ENCODE results near the gene CLMP. TPM values are rescaled to one million over a fixed set of nuclear protein-coding genes. Genes with fewer than 3 reads are reported as not detected.

CLMP gene
- total and polyA plus RNA-seq, 4 experiments from 2014 or later: 0.41 to 0.97 (median 0.53) TPM

DNA sequence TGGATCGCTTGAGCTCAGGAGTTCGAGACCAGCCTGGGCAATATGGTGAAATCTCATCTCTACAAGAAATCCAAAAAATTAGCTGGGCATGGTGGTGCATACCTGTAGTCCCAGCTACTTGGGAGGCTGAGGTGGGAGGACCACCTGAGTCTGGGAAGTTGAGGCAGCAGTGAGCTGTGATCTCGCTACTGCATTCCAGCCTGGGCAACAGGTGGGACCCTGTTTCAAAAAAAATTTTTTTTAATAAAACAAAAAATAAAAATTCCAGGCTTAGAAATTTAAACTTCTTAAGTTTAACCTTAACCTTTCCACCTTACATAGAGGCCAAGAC lies 21.2 kb downstream of the CLMP start:
- POLR2A ChIA-PET (ENCODE audit: partially characterized antibody): no interaction called here
- intact Hi-C loops (cut with micrococcal nuclease): no loop called here
- H3K27ac ChIP-seq (ENCODE audit: low read depth, low read length): no peak overlapping the region
- no peaks in the 10 kb centered on the region for H3K27me3 ChIP-seq (ENCODE audit: insufficient read depth, low read length)
- Mint-ChIP-seq H3K9me3 (no peaks in the 10 kb centered on the region), H3K27ac (no peak overlapping the region), H3K27me3 (peaks cover 6% of the 10 kb centered on the region in 2 donors), H3K4me3 (no peak overlapping the region), H3K4me1 (no peaks in the 10 kb centered on the region), H3K36me3 (no peaks in the 10 kb centered on the region)
- DNase-seq: no peak
- CTCF ChIA-PET (ENCODE audit: partially characterized antibody): interaction anchor here (1.7 kb wide), 1 partner anchor 9 kb away, joined by 5 read pairs; no protein-coding TSS in a partner anchor
- H3K4me1 ChIP-seq (ENCODE audit: insufficient read depth, low read length): no peaks in the 10 kb centered on the region
- H3K9me3 ChIP-seq (ENCODE audit: control insufficient read depth in 1 of 2, low read length in 2 of 2): no peaks in the 10 kb centered on the region
- H3K36me3 ChIP-seq (ENCODE audit: insufficient read depth, low read length): no peaks in the 10 kb centered on the region
- H3K4me3 ChIP-seq (ENCODE audit: low read length in 2 of 2): no peak overlapping the region

DNA sequence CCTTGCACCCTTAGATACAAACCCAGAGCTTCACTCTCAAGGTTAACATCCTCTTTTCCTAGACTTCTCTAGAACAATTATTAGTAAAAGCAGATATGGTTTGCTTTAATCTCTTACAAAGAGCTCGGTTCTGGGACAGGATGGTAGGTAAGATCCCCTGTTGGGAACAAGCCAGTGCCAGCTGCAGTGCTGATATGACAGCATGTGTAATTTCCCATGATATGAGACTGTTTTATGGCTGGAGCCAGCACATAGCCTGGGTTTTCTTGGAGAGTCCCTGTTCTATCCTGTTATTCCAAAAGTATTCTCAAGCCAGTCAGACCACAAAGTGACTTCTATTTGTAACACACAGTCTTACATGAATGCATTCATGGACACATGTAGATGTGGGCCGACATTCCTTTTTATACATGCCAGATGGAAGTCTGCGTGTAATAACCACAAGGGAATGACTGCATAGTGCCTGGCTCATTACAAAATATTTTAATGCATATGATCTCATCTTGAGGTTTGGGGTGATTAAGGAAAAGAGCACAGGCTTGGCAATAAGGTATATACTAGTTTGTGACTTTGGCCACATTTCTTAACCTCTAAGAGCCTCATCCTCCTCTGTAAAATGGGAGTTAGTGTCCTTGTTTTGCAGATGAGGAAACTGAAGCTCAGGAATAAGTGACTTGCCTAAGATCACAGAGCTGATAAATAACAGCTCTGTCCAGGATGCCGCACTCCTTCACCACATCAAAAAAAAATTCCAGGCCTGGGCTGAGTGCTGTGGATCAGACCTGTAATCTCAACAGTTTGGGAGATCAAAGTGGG lies 21.8 kb downstream of the CLMP start:
- Histone ChIP-seq H3K27me3 (ENCODE audit: insufficient read depth, low read length) (no peaks in the 10 kb centered on the region), H3K9me3 (ENCODE audit: control insufficient read depth in 1 of 2, low read length in 2 of 2) (no peaks in the 10 kb centered on the region), H3K4me1 (ENCODE audit: insufficient read depth, low read length) (no peaks in the 10 kb centered on the region), H3K27ac (ENCODE audit: low read depth, low read length) (no peak overlapping the region), H3K36me3 (ENCODE audit: insufficient read depth, low read length) (no peaks in the 10 kb centered on the region), H3K4me3 (ENCODE audit: low read length in 2 of 2) (no peak overlapping the region)
- no peak overlapping the region for H3K27ac Mint-ChIP-seq
- no peaks in the 10 kb centered on the region for H3K9me3 Mint-ChIP-seq
- H3K4me1 Mint-ChIP-seq: no peaks in the 10 kb centered on the region
- no peaks in the 10 kb centered on the region for H3K36me3 Mint-ChIP-seq
- intact Hi-C loops (cut with micrococcal nuclease): no loop called here
- ChIA-PET CTCF (ENCODE audit: partially characterized antibody) (interaction anchor here (1.7 kb wide), 1 partner anchor 9 kb away, joined by 5 read pairs; no protein-coding TSS in a partner anchor), POLR2A (ENCODE audit: partially characterized antibody) (no interaction called here)
- peaks cover 2 to 6% of the 10 kb centered on the region in 2 donors for H3K27me3 Mint-ChIP-seq
- no peak for DNase-seq
- H3K4me3 Mint-ChIP-seq: no peak overlapping the region

DNA sequence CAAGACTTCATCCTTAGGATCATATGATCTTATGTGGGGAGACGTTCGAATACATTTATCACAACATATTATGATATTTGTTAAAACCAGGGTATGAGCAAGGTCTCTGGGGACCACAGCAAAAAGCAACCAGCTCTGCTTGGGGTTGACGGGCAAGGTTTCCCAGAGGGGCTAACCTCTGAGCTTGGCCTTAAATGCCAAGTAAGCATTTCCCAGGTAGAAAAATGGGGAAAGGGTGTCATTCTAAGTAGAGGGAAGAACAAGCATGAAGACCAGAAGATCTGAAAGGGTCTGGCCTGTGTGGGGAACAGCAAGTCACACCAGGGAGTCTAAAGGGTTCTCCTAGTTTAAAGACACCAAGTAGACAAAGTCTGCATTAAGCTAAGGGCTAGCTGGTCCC lies 24.1 kb downstream of the CLMP start:
- Histone ChIP-seq H3K36me3 (ENCODE audit: insufficient read depth, low read length) (no peaks in the 10 kb centered on the region), H3K4me1 (ENCODE audit: insufficient read depth, low read length) (no peaks in the 10 kb centered on the region), H3K9me3 (ENCODE audit: control insufficient read depth in 1 of 2, low read length in 2 of 2) (no peaks in the 10 kb centered on the region), H3K27ac (ENCODE audit: low read depth, low read length) (no peak overlapping the region), H3K4me3 (ENCODE audit: low read length in 2 of 2) (no peak overlapping the region), H3K27me3 (ENCODE audit: insufficient read depth, low read length) (no peaks in the 10 kb centered on the region)
- Mint-ChIP-seq H3K4me1 (no peaks in the 10 kb centered on the region), H3K27ac (no peak overlapping the region), H3K27me3 (peaks cover 3 to 7% of the 10 kb centered on the region in 2 donors), H3K9me3 (no peaks in the 10 kb centered on the region), H3K36me3 (no peaks in the 10 kb centered on the region), H3K4me3 (no peak overlapping the region)
- DNase-seq: no peak
- CTCF ChIA-PET (ENCODE audit: partially characterized antibody): no interaction called here
- intact Hi-C loops (cut with micrococcal nuclease): no loop called here
- POLR2A ChIA-PET (ENCODE audit: partially characterized antibody): no interaction called here

DNA sequence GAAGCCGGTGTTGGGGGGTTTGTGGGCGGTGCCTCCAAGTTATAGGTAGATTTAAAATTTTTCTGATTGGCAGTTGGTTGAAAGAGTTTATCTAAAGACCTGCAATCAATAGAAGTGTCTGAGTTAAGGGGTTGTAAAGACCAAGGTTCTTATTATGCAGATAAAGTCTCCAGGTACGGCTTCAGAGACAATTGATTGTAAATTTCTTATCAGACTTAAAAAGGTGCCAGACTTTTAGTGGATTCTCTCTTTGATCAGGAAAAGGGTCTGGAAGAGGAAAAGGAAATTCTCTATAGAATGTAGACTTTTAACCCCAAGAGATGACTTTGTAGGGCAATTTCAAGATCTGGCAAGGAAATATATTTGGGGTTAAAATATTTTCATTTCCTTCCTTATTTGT lies 25.2 kb downstream of the CLMP start:
- DNase-seq: no peak
- Mint-ChIP-seq H3K4me3 (no peak overlapping the region), H3K27ac (no peak overlapping the region), H3K27me3 (peaks cover 3 to 7% of the 10 kb centered on the region in 2 donors), H3K9me3 (no peaks in the 10 kb centered on the region), H3K4me1 (no peaks in the 10 kb centered on the region), H3K36me3 (no peaks in the 10 kb centered on the region)
- intact Hi-C loops (cut with micrococcal nuclease): no loop called here
- ChIA-PET POLR2A (ENCODE audit: partially characterized antibody) (no interaction called here), CTCF (ENCODE audit: partially characterized antibody) (no interaction called here)
- H3K27me3 ChIP-seq (ENCODE audit: insufficient read depth, low read length): no peaks in the 10 kb centered on the region
- H3K4me3 ChIP-seq (ENCODE audit: low read length in 2 of 2): no peak overlapping the region
- H3K9me3 ChIP-seq (ENCODE audit: control insufficient read depth in 1 of 2, low read length in 2 of 2): no peaks in the 10 kb centered on the region
- no peaks in the 10 kb centered on the region for H3K36me3 ChIP-seq (ENCODE audit: insufficient read depth, low read length)
- H3K27ac ChIP-seq (ENCODE audit: low read depth, low read length): no peak overlapping the region
- H3K4me1 ChIP-seq (ENCODE audit: insufficient read depth, low read length): no peaks in the 10 kb centered on the region

DNA sequence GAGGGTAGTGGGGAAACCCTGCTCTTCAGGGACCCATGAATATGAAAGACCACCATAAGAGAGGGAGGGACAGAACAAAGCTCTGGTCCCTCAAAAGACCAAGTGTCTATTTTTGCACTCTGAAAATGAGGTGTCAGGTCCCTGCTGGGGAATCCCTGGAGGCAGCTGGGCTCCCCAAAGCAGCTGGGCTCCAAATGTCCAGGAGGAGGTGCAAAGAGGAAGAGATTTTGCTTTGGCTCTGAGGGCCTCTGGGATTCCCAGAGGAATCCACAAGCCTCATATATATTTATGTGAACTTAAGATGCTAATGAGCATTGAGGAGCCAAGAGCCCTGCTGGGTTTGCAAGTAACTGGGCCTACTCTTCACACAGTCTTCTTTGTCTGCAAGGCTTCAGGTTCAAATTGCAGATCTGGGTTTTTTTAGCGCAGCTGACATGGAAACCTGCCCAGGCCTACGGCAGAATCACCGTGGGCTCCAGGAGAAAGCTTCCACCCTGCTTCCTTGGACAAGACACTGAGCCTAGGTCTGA lies 26.0 kb downstream of the CLMP start:
- Histone ChIP-seq H3K36me3 (ENCODE audit: insufficient read depth, low read length) (no peaks in the 10 kb centered on the region), H3K27ac (ENCODE audit: low read depth, low read length) (no peak overlapping the region), H3K9me3 (ENCODE audit: control insufficient read depth in 1 of 2, low read length in 2 of 2) (no peaks in the 10 kb centered on the region), H3K4me3 (ENCODE audit: low read length in 2 of 2) (no peak overlapping the region), H3K4me1 (ENCODE audit: insufficient read depth, low read length) (no peaks in the 10 kb centered on the region), H3K27me3 (ENCODE audit: insufficient read depth, low read length) (no peaks in the 10 kb centered on the region)
- Mint-ChIP-seq H3K27ac (no peak overlapping the region), H3K4me3 (no peak overlapping the region), H3K27me3 (peaks cover 3 to 5% of the 10 kb centered on the region in 2 donors), H3K36me3 (no peaks in the 10 kb centered on the region), H3K4me1 (no peaks in the 10 kb centered on the region), H3K9me3 (no peaks in the 10 kb centered on the region)
- intact Hi-C loops (cut with micrococcal nuclease): no loop called here
- no peak for DNase-seq
- ChIA-PET CTCF (ENCODE audit: partially characterized antibody) (no interaction called here), POLR2A (ENCODE audit: partially characterized antibody) (no interaction called here)

DNA sequence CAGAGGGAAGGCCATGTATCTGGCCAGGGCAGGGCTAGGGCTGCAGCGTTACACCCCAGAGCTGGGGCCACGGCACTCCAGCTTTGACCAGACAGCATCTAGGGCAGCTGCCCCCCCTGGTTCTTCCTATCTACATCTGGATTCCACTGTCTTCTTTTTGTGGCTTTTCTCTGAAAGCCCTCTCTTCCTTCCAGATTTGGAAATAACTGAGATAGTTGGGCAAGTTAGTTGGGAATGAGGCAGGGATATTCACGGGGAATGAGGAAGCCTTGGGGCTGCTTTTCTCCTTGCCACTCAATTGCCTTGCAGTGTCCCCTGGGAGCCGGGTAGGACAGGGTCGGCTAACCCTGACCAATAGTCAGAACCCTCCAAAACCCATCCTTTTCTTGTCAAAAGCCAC lies 26.8 kb downstream of the CLMP start:
- CTCF ChIA-PET (ENCODE audit: partially characterized antibody): interaction anchor here (1.7 kb wide), 1 partner anchor 16 kb away, joined by 3 read pairs; no protein-coding TSS in a partner anchor
- no peak overlapping the region for H3K4me3 ChIP-seq (ENCODE audit: low read length in 2 of 2)
- Mint-ChIP-seq H3K4me1 (no peaks in the 10 kb centered on the region), H3K27ac (no peak overlapping the region), H3K4me3 (no peak overlapping the region), H3K36me3 (no peaks in the 10 kb centered on the region), H3K9me3 (no peaks in the 10 kb centered on the region), H3K27me3 (peaks cover 3 to 4% of the 10 kb centered on the region in 2 donors)
- no peak for DNase-seq
- H3K27ac ChIP-seq (ENCODE audit: low read depth, low read length): no peak overlapping the region
- H3K36me3 ChIP-seq (ENCODE audit: insufficient read depth, low read length): no peaks in the 10 kb centered on the region
- no peaks in the 10 kb centered on the region for H3K9me3 ChIP-seq (ENCODE audit: control insufficient read depth in 1 of 2, low read length in 2 of 2)
- H3K27me3 ChIP-seq (ENCODE audit: insufficient read depth, low read length): no peaks in the 10 kb centered on the region
- H3K4me1 ChIP-seq (ENCODE audit: insufficient read depth, low read length): no peaks in the 10 kb centered on the region
- intact Hi-C loops (cut with micrococcal nuclease): no loop called here
- POLR2A ChIA-PET (ENCODE audit: partially characterized antibody): no interaction called here

DNA sequence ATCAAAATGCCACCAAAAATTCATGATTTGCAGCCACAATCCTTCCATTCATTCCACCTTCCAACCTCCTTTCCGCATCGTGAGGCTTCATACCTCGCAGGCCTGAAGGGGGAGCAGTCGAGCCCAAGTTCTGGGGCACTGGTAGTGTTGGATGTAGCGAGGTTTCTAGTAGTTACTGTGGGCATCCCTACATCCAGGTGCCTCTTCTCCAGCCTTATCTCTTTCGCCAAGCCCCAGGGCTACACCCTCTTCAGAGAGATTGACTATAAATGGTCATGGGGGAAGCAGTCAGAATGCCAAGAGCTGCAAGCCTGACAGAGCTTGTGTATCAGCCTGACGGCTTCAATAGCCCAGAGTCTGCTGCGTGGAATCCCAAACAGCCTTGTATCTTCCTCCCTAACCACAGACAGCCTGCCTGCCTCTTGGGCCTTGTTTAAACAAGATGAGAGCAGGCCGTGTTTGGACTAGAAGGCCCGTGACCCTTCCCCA lies 28.9 kb downstream of the CLMP start:
- intact Hi-C loops (cut with micrococcal nuclease): no loop called here
- CTCF ChIA-PET (ENCODE audit: partially characterized antibody): interaction anchor here (0.9 to 1.6 kb wide), 5 partner anchors 13 to 242 kb away, joined by 3 to 6 read pairs (median 3); no protein-coding TSS in a partner anchor

More for the DNA sequence above, 28.9 kb downstream of the CLMP start:
- no peaks in the 10 kb centered on the region for H3K36me3 Mint-ChIP-seq
- H3K4me1 ChIP-seq (ENCODE audit: insufficient read depth, low read length): no peaks in the 10 kb centered on the region
- no peak overlapping the region for H3K27ac ChIP-seq (ENCODE audit: low read depth, low read length)
- H3K27me3 ChIP-seq (ENCODE audit: insufficient read depth, low read length): no peaks in the 10 kb centered on the region
- no peak overlapping the region for H3K27ac Mint-ChIP-seq
- H3K27me3 Mint-ChIP-seq: peaks cover 3 to 4% of the 10 kb centered on the region in 2 donors
- no peaks in the 10 kb centered on the region for H3K36me3 ChIP-seq (ENCODE audit: insufficient read depth, low read length)
- H3K9me3 Mint-ChIP-seq: no peaks in the 10 kb centered on the region
- H3K4me3 ChIP-seq (ENCODE audit: low read length in 2 of 2): no peak overlapping the region
- no peak for DNase-seq
- POLR2A ChIA-PET (ENCODE audit: partially characterized antibody): no interaction called here
- H3K4me1 Mint-ChIP-seq: no peaks in the 10 kb centered on the region
- H3K4me3 Mint-ChIP-seq: no peak overlapping the region
- no peaks in the 10 kb centered on the region for H3K9me3 ChIP-seq (ENCODE audit: control insufficient read depth in 1 of 2, low read length in 2 of 2)

All from CD4-positive, alpha-beta memory T cell (primary cell).